Mucosa of rectum (tissue), 2 donors: Measurements from ENCODE around the gene HLA-DPA1.

Experiments
- H3K27ac ChIP-seq, 2 donors: one replicate each; pipeline ENCODE4 v1.7.0; 2013; ENCODE audit warnings: inconsistent platforms in 2 of 2, low read depth in 2 of 2, low read length in 2 of 2
- H3K27me3 ChIP-seq, 2 donors: one replicate each; pipeline ENCODE4 v1.7.0; 2013; ENCODE audit warnings: low read length in 2 of 2; ENCODE audit not compliant: control insufficient read depth in 2 of 2, insufficient read depth in 2 of 2
- H3K36me3 ChIP-seq, 2 donors: one replicate each; pipeline ENCODE4 v1.7.0; 2013; ENCODE audit warnings: low read length in 2 of 2; ENCODE audit not compliant: control insufficient read depth in 2 of 2, insufficient read depth in 2 of 2
- H3K4me1 ChIP-seq, 2 donors: one replicate each; pipeline ENCODE4 v1.7.0; 2013; ENCODE audit warnings: low read length in 2 of 2, mild to moderate bottlenecking in 1 of 2; ENCODE audit not compliant: control insufficient read depth in 2 of 2, insufficient read depth in 2 of 2
- H3K4me3 ChIP-seq, 2 donors: one replicate each; pipeline ENCODE4 v1.7.0; 2013; ENCODE audit warnings: low read length in 2 of 2
- H3K9ac ChIP-seq, 2 donors: one replicate each; pipeline ENCODE4 v1.7.0; 2013; ENCODE audit warnings: low read length in 2 of 2, low read depth in 1 of 2, mild to moderate bottlenecking in 1 of 2
- H3K9me3 ChIP-seq, 2 donors: one replicate each; pipeline ENCODE4 v1.7.0; 2013; ENCODE audit warnings: low read length in 2 of 2; ENCODE audit not compliant: control insufficient read depth in 2 of 2
- donor health status: healthy.
- donor health status: Normal muscosa, but diverticular disease.

Gene HLA-DPA1

GRCh38 chr6:33078442-33078841, 5.0 kb upstream of the HLA-DPA1 start:
- Histone ChIP-seq H3K36me3 (no peaks in the 10 kb centered on the region), H3K9me3 (no peaks in the 10 kb centered on the region), H3K9ac (no peak overlapping the region), H3K4me3 (no peak overlapping the region), H3K27me3 (peaks cover 0 to 18% of the 10 kb centered on the region in 2 donors), H3K4me1 (peaks cover 0 to 5% of the 10 kb centered on the region in 2 donors), H3K27ac (no peak overlapping the region)

DNA sequence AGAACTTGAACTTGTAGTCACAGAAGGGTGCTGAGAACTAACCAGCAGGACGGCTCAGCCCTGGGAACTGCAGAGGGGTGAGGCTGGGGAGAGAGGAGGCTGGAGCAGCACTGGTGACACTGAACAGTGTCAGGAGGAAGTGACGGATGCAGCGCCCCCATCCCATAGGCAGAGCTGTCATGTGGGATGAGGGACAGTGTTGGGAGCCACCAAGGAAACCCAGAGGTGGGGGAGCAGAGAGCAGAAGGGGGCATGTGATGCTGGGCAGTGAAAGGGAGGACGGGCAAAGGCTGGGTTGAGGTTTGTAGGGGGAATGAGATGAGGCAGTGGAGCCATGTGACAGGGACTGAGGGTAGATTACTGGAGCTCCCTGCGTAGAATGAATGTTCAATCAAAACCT, 4.5 kb upstream of the HLA-DPA1 start:
- Histone ChIP-seq H3K4me3 (peak overlapping the region; percentile 18 to 39), H3K9ac (no peak overlapping the region), H3K4me1 (peaks cover 0 to 5% of the 10 kb centered on the region in 2 donors), H3K9me3 (no peaks in the 10 kb centered on the region), H3K27ac (no peak overlapping the region), H3K27me3 (peaks cover 0 to 18% of the 10 kb centered on the region in 2 donors), H3K36me3 (no peaks in the 10 kb centered on the region)

DNA sequence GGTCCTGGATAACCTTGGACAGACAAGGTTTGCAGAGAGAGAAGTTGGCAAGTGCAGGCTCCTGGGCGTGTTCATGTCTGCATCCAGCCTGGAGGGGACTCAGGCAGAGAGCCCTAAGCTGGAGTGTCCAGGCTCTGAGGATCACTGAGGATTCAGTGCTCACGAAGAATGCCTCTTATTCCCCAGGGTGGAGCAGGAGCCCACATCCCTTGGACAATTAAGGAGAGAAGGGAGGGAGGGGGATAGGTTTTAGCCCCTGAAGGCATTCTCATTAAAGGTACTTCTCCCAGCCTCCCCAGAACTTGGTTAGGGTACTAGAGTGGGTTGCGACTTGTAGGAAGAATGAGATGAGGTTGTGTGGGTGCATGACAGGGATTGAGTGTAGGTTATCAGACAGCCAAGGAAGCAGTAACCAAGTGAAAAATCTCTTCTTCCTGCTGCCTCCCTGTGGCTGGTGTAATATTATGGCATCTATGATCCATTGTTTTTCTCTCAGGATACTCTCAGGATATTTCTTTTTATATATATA, 3.0 kb upstream of the HLA-DPA1 start:
- no peaks in the 10 kb centered on the region for H3K9me3 ChIP-seq
- H3K9ac ChIP-seq, result peak overlapping the region; percentile 46 to 65
- no peaks in the 10 kb centered on the region for H3K36me3 ChIP-seq
- peaks cover 0 to 18% of the 10 kb centered on the region in 2 donors for H3K27me3 ChIP-seq
- H3K4me3 ChIP-seq, result peak overlapping the region; percentile 38 to 60
- H3K4me1 ChIP-seq, result peaks cover 0 to 2% of the 10 kb centered on the region in 2 donors
- H3K27ac ChIP-seq, result peak overlapping the region; percentile 58 to 73

DNA sequence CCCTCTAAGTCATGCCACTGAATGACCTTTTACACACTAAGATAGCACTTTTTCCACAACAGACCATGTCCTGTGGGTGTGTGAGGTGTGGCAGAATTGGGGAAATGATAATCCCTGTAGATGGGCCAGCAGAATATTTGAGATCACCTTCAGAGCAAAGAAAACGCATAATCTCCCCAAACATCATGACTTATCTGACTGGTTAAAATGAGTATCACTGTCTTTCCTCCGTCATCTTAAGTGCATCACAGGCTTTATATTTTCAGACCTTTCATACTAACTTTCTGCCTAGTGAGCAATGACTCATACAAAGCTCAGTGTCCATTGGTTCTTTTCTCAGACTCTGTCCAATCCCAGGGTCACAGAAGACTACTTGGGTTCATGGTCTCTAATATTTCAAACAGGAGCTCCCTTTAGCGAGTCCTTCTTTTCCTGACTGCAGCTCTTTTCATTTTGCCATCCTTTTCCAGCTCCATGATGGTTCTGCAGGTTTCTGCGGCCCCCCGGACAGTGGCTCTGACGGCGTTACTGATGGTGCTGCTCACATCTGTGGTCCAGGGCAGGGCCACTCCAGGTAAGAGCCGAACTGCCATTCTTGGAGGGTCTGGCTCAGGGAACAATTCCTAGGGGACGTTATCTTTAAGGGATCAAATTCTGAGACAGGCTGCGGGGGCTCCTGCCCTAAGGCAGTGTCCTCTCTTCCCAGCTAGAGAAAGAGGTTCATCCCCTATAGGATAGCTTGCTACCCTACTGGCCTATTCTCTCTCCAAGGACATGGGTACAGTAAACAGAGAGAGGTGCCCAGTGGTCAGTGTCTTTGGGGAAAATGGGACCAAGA, 2.3 kb upstream of the HLA-DPA1 start, which contains the start of gene HLA-DPB1:
HLA-DPB1 (plus strand) TSS at position 423 of the 838 bp plus-strand sequence; CDS start at position 475, 52 bp downstream.
- Histone ChIP-seq H3K9me3 (no peaks in the 10 kb centered on the region), H3K36me3 (no peaks in the 10 kb centered on the region), H3K9ac (peak within 1 kb of the TSS; percentile 46 to 65), H3K27ac (peak within 1 kb of the TSS; percentile 62 to 73), H3K4me3 (peak within 1 kb of the TSS; percentile 38 to 60), H3K4me1 (peaks cover 0 to 2% of the 10 kb centered on the region in 2 donors), H3K27me3 (peaks cover 0 to 18% of the 10 kb centered on the region in 2 donors)

DNA sequence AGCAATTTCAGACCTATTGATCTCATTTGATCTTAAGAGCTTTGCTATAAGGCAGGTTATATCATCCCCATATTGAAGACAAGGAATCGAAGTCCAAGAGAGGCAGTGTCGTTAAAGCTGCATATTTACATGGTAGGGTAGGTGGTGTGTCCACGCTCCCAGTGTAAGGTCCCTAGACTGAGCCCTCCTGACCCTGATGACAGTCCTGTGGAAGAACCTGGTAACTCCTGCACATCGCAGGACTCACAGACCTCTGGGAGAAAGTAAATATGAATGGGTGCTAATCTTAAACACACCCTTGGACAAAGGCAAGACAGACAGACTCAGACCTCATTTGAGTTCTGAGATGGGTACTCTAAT, 1.7 kb upstream of the HLA-DPA1 start:
- H3K4me3 ChIP-seq, result peak overlapping the region in 1 of 2 donors; percentile 16
- peak overlapping the region in 1 of 2 donors; percentile 5 for H3K9ac ChIP-seq
- peaks cover 0 to 2% of the 10 kb centered on the region in 2 donors for H3K4me1 ChIP-seq
- peak overlapping the region; percentile 62 to 72 for H3K27ac ChIP-seq
- no peaks in the 10 kb centered on the region for H3K9me3 ChIP-seq
- peaks cover under 1 to 12% of the 10 kb centered on the region in 2 donors for H3K27me3 ChIP-seq
- no peaks in the 10 kb centered on the region for H3K36me3 ChIP-seq

DNA sequence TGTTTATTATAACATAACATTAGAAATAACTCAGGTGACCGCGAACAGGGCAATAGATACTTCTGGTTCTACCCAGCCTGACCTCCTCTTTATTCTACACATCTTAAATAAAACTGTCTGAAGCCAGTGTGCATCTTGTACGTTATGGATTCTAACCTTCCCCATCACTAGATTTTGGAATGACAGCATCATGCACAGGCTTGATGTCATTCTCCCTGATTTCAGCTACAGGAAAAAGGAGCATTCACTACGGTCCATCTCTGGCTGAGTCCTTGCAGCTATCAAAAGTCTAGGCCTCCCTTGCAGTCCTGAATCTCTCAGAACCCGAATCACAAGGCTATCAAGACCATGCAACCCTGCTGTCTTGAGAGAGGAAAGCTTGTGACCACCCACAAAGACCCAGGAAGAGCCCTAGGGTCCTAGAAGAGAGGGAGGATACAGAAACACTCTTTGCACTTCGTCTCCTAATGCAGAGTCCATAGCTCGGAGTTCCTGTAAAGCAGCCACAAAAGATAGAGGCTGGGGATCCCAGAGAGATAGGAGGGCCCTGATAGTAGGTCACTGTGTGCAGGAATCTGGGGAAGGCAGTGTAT, 845 bp downstream of the HLA-DPA1 start:
- H3K27ac ChIP-seq, result peak overlapping the region in 1 of 2 donors; percentile 17
- peaks cover 0 to 8% of the 10 kb centered on the region in 2 donors for H3K36me3 ChIP-seq
- peak overlapping the region in 1 of 2 donors; percentile 56 for H3K9ac ChIP-seq
- H3K4me1 ChIP-seq, result no peaks in the 10 kb centered on the region
- no peaks in the 10 kb centered on the region for H3K9me3 ChIP-seq
- H3K4me3 ChIP-seq, result peak overlapping the region; percentile 30 to 72
- peaks cover 0 to 2% of the 10 kb centered on the region in 2 donors for H3K27me3 ChIP-seq

DNA sequence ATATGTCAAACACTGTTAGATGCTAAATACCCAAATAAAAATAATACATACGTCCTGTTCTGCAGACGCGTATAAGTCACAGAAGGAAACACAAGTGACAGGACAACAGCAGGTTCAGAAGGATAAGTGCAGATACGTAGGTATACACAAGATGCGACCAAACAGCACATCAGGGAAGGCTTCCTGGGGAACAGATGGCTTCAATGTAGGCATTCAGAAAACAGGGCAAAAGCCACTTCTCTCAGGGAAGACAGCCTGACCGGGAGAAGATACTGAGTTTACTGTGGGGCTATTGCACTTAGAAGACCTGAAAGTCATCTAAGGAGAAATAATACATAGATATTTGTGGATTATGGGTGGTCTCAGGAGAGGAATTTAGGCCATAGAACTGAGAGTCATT, 1.9 kb downstream of the HLA-DPA1 start:
- Histone ChIP-seq H3K4me1 (no peaks in the 10 kb centered on the region), H3K9ac (no peak overlapping the region), H3K9me3 (no peaks in the 10 kb centered on the region), H3K36me3 (peaks cover 0 to 13% of the 10 kb centered on the region in 2 donors), H3K27ac (peak overlapping the region in 1 of 2 donors; percentile 3), H3K27me3 (peaks cover 0 to 2% of the 10 kb centered on the region in 2 donors), H3K4me3 (peak overlapping the region in 1 of 2 donors; percentile 72)

DNA sequence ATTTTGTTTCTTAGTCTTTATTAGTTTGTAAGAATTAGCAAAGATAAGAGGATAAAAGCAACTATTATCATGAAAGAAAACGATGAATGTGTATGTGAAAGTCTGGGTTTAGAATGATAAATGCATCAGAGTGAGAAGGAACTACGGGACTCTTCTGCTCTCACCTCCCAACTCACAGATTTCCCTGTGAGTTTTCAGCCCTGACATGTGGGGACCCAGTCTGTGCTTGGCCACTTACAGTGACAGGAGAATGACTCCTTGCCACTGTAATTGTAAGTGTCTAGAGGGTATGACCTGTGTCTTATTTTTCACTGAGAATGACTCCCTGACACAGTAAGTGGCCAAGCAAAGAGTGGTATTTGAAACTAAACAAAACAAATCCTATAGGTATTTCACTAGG, 2.5 kb downstream of the HLA-DPA1 start:
- H3K27ac ChIP-seq, result no peak overlapping the region
- H3K27me3 ChIP-seq, result peaks cover 0 to 2% of the 10 kb centered on the region in 2 donors
- H3K9ac ChIP-seq, result no peak overlapping the region
- H3K4me1 ChIP-seq, result no peaks in the 10 kb centered on the region
- peak overlapping the region in 1 of 2 donors; percentile 72 for H3K4me3 ChIP-seq
- H3K9me3 ChIP-seq, result no peaks in the 10 kb centered on the region
- H3K36me3 ChIP-seq, result peaks cover 0 to 13% of the 10 kb centered on the region in 2 donors

- Histone ChIP-seq H3K27ac (no peak overlapping the region), H3K9ac (no peak overlapping the region), H3K4me3 (no peak overlapping the region), H3K9me3 (no peaks in the 10 kb centered on the region), H3K27me3 (peaks cover 0 to 2% of the 10 kb centered on the region in 2 donors), H3K4me1 (no peaks in the 10 kb centered on the region), H3K36me3 (peaks cover 0 to 13% of the 10 kb centered on the region in 2 donors)
These were observed 4.3 kb downstream of the HLA-DPA1 start for GRCh38 chr6:33069021-33069738.
